ENCODE measurements around the gene CCNY.
"Not testable (repeated sequence)": the region's sequence is repeated elsewhere in the genome, so short reads cannot be mapped to it uniquely, and the experiment has no call there.

CCNY gene

GRCh38 chr10:35336084-35336831 is at the start of gene CCNY:
Gene CCNY, plus strand, starts transcription at chr10:35336509. Its CDS starts 545 bp downstream, at chr10:35337054.
- peak; percentile 59 to 66 for DNase-seq (ENCODE audit: low read depth in 2 of 2)

DNA sequence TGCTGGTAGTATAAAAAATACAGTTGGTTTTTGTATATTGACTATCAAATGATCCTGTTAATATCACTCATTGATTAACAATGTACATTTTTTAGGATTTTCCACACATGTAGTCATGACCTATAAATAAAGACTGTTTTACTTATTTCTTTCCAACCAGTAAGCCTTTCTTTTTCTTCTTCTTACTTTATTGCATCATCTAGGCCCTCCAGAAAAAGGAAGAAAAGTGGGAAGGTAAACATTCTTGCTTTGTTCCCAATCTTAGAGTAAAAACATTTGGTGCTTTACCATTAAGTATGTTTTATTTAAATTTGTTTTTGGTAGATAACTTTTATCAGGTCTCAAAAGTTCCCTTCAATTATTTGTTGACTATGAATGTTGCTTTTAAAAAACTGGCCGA is 47.1 kb upstream of the CCNY start:
- no peak for DNase-seq (ENCODE audit: low read depth in 2 of 2)

DNA sequence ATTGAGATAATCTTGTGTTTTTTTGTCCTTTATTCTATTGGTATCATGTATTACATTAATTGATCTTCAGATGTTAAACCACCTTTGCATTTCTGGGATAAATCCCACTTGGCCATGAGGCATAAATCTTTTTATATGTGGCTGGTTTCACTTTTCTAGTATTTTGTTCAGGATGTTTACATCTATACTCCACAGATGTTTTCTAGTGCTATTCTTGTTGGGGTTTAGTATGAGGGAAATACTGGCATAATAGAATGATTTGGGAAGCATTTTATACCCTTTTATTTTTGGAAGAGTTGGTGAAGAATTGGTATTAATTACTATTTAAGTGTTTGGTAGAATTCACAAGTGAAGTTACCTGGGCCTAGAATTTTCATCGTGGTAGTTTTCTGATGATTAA is 41.8 kb upstream of the CCNY start:
- no peak for DNase-seq (ENCODE audit: low read depth in 2 of 2)

DNA sequence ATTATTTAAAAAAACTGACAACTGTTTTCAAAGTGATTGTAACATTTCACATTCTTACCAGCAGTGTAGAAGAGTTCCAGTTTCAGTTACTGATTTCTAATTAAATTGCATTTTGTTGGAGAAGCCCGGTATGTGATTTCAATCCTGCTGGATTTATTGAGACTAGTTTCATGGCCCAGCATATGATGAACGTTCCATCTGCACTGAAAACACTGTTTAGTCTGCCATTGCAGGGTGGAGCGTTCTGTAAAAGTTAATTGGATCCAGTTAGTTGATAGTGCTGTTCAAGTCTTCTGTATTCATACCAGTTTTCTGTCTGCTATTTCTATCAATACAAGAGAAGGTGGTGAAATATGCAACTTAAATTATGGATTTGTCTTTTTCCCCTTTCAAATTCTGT is 37.3 kb upstream of the CCNY start:
- DNase-seq (ENCODE audit: low read depth in 2 of 2), result no peak

DNA sequence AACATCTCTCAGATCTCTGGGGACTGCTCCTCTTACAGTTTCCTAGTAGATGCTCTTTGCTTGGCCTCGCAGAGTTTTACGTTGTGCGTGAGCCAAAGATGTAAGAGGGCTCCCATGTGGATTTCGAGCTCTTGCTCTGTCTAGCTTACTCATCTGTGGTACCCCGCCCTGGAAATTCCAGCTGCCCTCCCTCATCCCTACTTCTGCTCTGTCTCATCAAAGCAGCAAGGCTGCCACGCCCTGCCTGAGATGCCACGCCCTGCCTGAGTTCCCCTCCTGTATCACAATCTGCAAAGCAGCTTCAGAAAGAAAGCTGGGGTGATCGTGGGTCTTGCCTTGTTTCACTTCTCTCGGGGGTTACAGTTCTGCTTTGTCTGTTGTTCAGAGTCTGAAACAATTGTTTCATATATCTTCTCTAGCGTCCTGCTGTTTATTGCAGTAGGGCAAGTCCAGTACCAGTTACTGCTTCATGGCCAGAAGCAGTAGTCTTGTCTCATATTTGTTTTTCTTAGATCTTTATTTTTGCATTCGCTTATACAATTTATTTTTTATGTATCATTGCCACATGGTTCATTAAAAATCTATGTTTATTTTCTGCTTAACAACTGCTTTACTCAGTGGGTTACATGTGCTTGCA is 36.1 kb upstream of the CCNY start:
- DNase-seq (ENCODE audit: low read depth in 2 of 2), result no peak

- DNase-seq (ENCODE audit: low read depth in 2 of 2), result no peak
Measured at GRCh38 chr10:35304649-35305048, 31.7 kb upstream of the CCNY start.

- no peak for DNase-seq (ENCODE audit: low read depth in 2 of 2)
Measured at GRCh38 chr10:35306852-35307251, 29.5 kb upstream of the CCNY start.

DNA sequence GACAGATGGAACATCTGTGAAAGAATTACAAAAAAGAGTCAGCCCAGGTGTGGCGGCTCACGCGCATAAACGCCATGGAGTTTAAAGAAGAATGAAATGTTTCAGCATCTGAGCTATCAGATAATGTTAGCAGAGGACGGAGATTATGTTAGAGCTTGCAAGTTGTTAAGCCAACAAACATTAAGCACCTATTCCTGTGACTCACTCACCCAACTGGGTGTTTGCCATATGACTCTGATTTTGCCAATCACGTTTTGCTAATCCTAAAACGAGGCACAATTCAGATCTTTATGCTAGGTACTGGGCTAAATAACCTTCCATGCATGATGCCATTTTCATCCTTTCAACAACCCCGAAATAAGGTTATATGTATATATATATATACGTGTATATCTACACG is 29.0 kb upstream of the CCNY start:
- DNase-seq (ENCODE audit: low read depth in 2 of 2), result no peak

DNA sequence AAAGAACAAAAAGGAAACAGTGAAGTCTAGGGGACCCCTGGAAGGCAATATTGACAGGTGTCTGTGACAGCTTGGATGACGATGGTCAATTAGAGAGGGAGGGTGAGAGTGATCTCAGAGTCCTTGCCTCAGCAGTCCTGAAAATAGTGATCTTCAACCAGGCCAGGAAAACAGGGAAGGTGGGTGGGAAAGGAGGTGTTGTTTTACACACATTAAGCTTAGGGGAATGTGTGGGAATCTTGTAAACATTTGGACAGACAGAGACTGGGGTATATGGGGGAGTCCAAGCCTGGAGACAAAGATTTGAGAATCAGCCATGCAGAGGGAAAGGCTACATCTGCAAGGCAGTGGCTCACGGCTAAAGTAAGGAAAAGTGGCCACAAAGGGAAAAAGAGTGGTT is 27.5 kb upstream of the CCNY start:
- no peak for DNase-seq (ENCODE audit: low read depth in 2 of 2)

- not testable (repeated sequence) for DNase-seq (ENCODE audit: low read depth in 2 of 2)
Measured at GRCh38 chr10:35314142-35314541, 22.2 kb upstream of the CCNY start.

- DNase-seq (ENCODE audit: low read depth in 2 of 2), result not testable (repeated sequence)
Measured at GRCh38 chr10:35315235-35315634, 21.1 kb upstream of the CCNY start.

- no peak for DNase-seq (ENCODE audit: low read depth in 2 of 2)
Measured at GRCh38 chr10:35316218-35316967, 19.9 kb upstream of the CCNY start.

- DNase-seq (ENCODE audit: low read depth in 2 of 2), result no peak
Measured at GRCh38 chr10:35318551-35318950, 17.8 kb upstream of the CCNY start.

DNA sequence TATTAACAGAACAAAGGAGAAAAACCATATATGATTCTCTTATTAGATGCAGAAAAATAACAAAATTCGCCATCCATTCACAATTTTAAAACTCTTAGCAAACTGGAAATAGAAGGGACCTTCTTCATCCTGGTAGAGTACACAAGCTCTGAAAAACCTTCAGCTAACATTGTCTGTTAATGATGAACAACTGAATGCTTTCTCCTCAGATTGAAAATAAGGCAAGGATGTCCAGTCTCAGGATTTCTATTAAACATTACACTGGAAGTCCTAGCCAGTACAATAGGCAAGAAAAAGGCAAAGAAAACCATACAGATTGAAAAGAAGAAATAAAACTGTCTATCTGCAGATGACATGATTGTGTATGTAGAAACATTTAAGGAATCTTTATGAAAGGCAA is 16.0 kb upstream of the CCNY start:
- no peak for DNase-seq (ENCODE audit: low read depth in 2 of 2)

GRCh38 chr10:35322636-35323035 is 13.7 kb upstream of the CCNY start:
- DNase-seq (ENCODE audit: low read depth in 2 of 2), result no peak

GRCh38 chr10:35324196-35324595 is 12.1 kb upstream of the CCNY start:
- DNase-seq (ENCODE audit: low read depth in 2 of 2), result no peak

DNA sequence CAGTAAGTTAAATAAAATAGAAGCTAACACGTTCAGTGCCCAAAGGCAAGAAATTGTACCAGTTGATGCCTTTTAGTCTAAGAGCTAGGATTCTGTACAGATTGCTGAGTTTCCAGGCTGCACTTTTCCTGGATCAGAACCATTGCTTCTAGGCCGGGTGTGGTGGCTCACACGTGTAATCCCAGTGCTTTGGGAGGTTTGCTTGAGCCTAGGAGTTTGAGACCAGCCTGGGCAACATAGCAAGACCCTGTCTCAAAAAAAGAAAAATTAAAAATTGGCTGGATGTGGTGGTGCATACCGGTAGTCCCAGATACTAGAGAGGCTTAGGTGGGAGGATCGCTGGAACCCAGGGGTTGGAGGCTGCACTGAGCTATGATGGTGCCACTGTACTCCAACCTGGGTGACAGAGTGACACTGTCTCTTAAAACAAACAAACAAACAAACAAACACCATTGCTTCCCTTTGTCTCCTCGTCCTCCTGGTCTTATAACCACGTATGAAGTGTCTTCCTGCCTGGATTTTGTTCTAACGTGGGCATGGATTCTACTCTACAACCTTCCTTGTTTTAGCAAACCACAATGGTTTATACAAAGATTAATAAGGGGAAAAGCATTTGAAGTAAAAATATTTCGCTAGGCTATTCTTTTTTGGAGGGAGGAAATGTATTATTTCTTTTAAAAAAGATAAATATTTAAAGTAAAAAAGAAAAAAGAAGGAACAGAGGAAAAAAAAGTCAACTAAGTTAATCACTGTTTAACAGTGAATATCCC is 9.7 kb upstream of the CCNY start:
- DNase-seq (ENCODE audit: low read depth in 2 of 2), result no peak

- no peak for DNase-seq (ENCODE audit: low read depth in 2 of 2)
Measured at GRCh38 chr10:35327790-35328403, 8.4 kb upstream of the CCNY start.

DNA sequence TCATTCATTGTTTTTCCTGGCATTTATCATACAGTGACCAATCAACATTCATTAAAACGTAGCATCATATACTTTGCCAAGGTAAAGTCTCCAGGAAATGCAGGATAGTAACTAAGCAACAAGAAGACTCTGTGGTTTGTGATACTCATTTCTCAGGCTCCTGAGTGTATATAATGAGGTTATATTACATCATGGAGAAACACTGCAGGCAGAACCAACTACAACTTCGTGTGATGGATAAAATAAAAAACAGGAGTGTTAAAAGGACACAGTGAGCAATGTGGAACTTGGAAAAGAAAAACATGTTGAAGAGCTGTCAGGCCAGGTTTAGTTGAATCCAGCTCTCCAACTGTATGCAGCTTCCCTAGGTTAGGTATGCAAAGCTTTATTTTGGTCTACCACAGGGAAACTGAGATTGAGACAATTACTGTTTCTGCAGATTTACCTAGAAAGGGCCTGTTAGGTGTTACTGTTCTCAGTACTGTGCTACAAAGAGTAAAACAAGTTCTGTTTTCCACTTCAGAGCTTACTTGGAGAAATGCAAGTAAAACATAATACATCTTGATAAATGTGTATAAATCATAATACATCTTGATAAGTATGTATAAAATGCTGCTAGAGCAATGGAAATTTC is 7.8 kb upstream of the CCNY start:
- DNase-seq (ENCODE audit: low read depth in 2 of 2), result no peak

DNA sequence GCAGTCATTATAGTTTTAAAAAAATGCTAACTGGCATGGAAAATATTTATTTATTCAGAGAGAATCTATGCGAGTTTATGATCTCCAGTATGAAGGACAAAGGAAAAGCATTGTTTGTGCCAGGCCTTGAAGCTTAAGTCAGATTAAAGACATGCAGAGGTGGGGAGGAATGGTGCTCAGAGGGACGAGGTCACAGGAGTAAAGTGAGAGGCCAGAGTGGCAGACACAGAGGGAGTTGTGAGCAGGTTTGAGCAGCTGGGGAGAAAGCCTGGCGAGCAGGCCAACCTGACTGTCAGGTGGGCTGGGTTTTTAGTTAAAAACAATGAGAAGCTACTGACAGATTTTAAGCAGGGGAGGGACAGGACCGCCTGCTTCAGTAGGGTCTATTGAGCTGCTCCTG is 6.8 kb upstream of the CCNY start:
- DNase-seq (ENCODE audit: low read depth in 2 of 2), result no peak

Data from stimulated activated CD8-positive, alpha-beta memory T cell treated with anti-CD3 and anti-CD28 coated beads, Interleukin-2, amount 100 ng/mL, for 1 hour (primary cell).